CD14-positive monocyte (primary cell): ENCODE data around the gene CEP131. TPM values are rescaled to one million over a fixed set of nuclear protein-coding genes. Genes with fewer than 3 reads are reported as not detected.

Experiments
- DNase-seq, 3 donors: peaks; one replicate each; pipeline ENCODE4 v3.0.0-alpha.2; 2011 to 2022
- H2AFZ ChIP-seq: 2 replicates; pipeline ENCODE4 v1.6.0; 2012; ENCODE audit warnings: mild to moderate bottlenecking, low read depth, low read length, inconsistent platforms; ENCODE audit not compliant: insufficient read depth, poor library complexity, severe bottlenecking
- H3K27ac ChIP-seq, 2 donors: 1 replicate in 1 of 2; 2 replicates in 1 of 2; pipeline ENCODE4 v1.5.1; 2012 to 2013; ENCODE audit warnings: low read length in 2 of 2, control low read depth in 1 of 2, inconsistent platforms in 1 of 2, low read depth in 1 of 2, mild to moderate bottlenecking in 1 of 2
- H3K27me3 ChIP-seq, 2 donors: one replicate each; pipeline versions ENCODE4 v1.6.0 to v1.6.1; 2011 to 2013; ENCODE audit warnings: low read length in 2 of 2; ENCODE audit not compliant: control insufficient read depth in 2 of 2, insufficient read depth in 2 of 2
- H3K36me3 ChIP-seq, 2 donors: replicated peaks in 1 of 2; 1 replicate in 1 of 2; 2 replicates in 1 of 2; pipeline versions ENCODE4 v1.5.1 to v1.6.1; 2012 to 2013; ENCODE audit warnings: low read length in 2 of 2, control low read depth in 1 of 2, inconsistent platforms in 1 of 2, mild to moderate bottlenecking in 1 of 2; ENCODE audit not compliant: insufficient read depth in 2 of 2, control insufficient read depth in 1 of 2
- H3K4me1 ChIP-seq, 2 donors: 1 replicate in 1 of 2; 2 replicates in 1 of 2; pipeline versions ENCODE4 v1.5.1 to v1.6.1; 2012 to 2013; ENCODE audit warnings: low read length in 2 of 2, control low read depth in 1 of 2, inconsistent platforms in 1 of 2, mild to moderate bottlenecking in 1 of 2, moderate library complexity in 1 of 2; ENCODE audit not compliant: insufficient read depth in 2 of 2, control insufficient read depth in 1 of 2
- H3K4me2 ChIP-seq: replicated peaks from 2 replicates; pipeline ENCODE3; 2012; ENCODE audit warnings: low read length, moderate library complexity, mild to moderate bottlenecking; ENCODE audit not compliant: poor library complexity, severe bottlenecking; ENCODE audit errors: extremely low read depth
- H3K4me3 ChIP-seq, 3 experiments: fragments of 200-600 bp in 1 of 3; sonication (generic) in 1 of 3; replicated peaks in 1 of 3; 1 replicate in 2 of 3; 2 replicates in 1 of 3; pipeline ENCODE4 v1.5.1; 2011 to 2013; ENCODE audit warnings: low read length in 3 of 3, mild to moderate bottlenecking in 3 of 3, control low read depth in 2 of 3, low read depth in 2 of 3, inconsistent platforms in 1 of 3, moderate library complexity in 1 of 3
- H3K79me2 ChIP-seq: 2 replicates; pipeline ENCODE4 v1.6.0; 2012; ENCODE audit warnings: mild to moderate bottlenecking, control low read depth, inconsistent platforms, low read length, moderate library complexity; ENCODE audit not compliant: insufficient read depth
- H3K9ac ChIP-seq: 2 replicates; pipeline ENCODE4 v1.6.0; 2017; ENCODE audit warnings: low read length, mild to moderate bottlenecking; ENCODE audit not compliant: insufficient read depth, poor library complexity, severe bottlenecking
- H3K9me3 ChIP-seq, 2 donors: replicated peaks in 1 of 2; 1 replicate in 1 of 2; 2 replicates in 1 of 2; pipeline versions ENCODE4 v1.5.1 to v1.6.1; 2012 to 2013; ENCODE audit warnings: low read length in 2 of 2, control low read depth in 1 of 2; ENCODE audit not compliant: control insufficient read depth in 1 of 2, insufficient read depth in 1 of 2
- H4K20me1 ChIP-seq: 2 replicates; pipeline ENCODE4 v1.6.0; 2012; ENCODE audit warnings: mild to moderate bottlenecking, low read length, control low read depth, moderate library complexity; ENCODE audit not compliant: insufficient read depth
- H3K27ac Mint-ChIP-seq, 7 donors: one replicate each; pipeline ENCODE4 v1.8.0; 2020; ENCODE audit warnings: mild to moderate bottlenecking in 7 of 7, mixed read lengths in 7 of 7, moderate library complexity in 6 of 7, inconsistent platforms in 2 of 7
- H3K27me3 Mint-ChIP-seq, 3 donors: one replicate each; pipeline ENCODE4 v1.8.0; 2021 to 2022; ENCODE audit warnings: low read depth in 3 of 3, mild to moderate bottlenecking in 3 of 3, mixed read lengths in 3 of 3, moderate library complexity in 3 of 3, inconsistent platforms in 1 of 3
- H3K36me3 Mint-ChIP-seq, 2 donors: one replicate each; pipeline ENCODE4 v1.8.0; 2020; ENCODE audit warnings: mixed read lengths in 2 of 2, inconsistent platforms in 1 of 2, mild to moderate bottlenecking in 1 of 2
- H3K4me1 Mint-ChIP-seq: one replicate; pipeline ENCODE4 v1.8.0; 2020; ENCODE audit warnings: mild to moderate bottlenecking, mixed read lengths
- H3K4me3 Mint-ChIP-seq, 2 donors: one replicate each; pipeline ENCODE4 v1.8.0; 2020; ENCODE audit warnings: mild to moderate bottlenecking in 2 of 2, mixed read lengths in 2 of 2, moderate library complexity in 1 of 2
- H3K9me3 Mint-ChIP-seq, 7 donors: one replicate each; pipeline ENCODE4 v1.8.0; 2020 to 2022; ENCODE audit warnings: mixed read lengths in 7 of 7, mild to moderate bottlenecking in 6 of 7, moderate library complexity in 6 of 7, inconsistent platforms in 2 of 7
- CTCF ChIP-seq: fragments of 200-600 bp; IDR thresholded peaks from one replicate; pipeline ENCODE4 v1.8.0; 2022; ENCODE audit warnings: antibody characterized with exemption, mild to moderate bottlenecking
- WGBS: methylation state at CpG from one replicate; pipeline ENCODE4 v1.1.5; 2013; ENCODE audit warnings: missing lambda C conversion rate; ENCODE audit not compliant: insufficient coverage; 5-methylcytosine and 5-hydroxymethylcytosine counted together
- intact Hi-C, 2 donors: fragments of 100-400 bp; cut with micrococcal nuclease; formaldehyde crosslinking; loops; one replicate each; pipeline versions ENCODE4 v1.15.0 to v1.15.1; 2023
- polyA plus RNA-seq, 3 donors: library from polyadenylated mRNA; depleted of rRNA in 1 of 3; unstranded in 2 of 3; stranded (reverse) in 1 of 3; fragments of 300-500 nt in 2 of 3; fragments of >200 nt in 1 of 3; fragmentation: Illumina TruSeq in 2 of 3; gene quantifications; 1 replicate in 2 of 3; 2 replicates in 1 of 3; pipeline ENCODE4 v1.2.3, GENCODE V29; 2012 to 2021

CEP131 gene
- polyA plus RNA-seq, 3 donors: 0.69 to 9.7 (median 1.0) TPM

GRCh38 chr17:81173762-81174155, 49.0 kb downstream of the CEP131 start:
- H3K27ac Mint-ChIP-seq: no peak overlapping the region
- H3K79me2 ChIP-seq: no peaks in the 10 kb centered on the region
- H3K27me3 Mint-ChIP-seq: peaks cover 2 to 8% (median 6%) of the 10 kb centered on the region in 3 donors
- H3K4me3 ChIP-seq: no peak overlapping the region
- H3K9me3 ChIP-seq: peaks cover 0 to 6% of the 10 kb centered on the region in 2 donors
- H3K36me3 Mint-ChIP-seq: peaks cover 0 to 3% of the 10 kb centered on the region in 2 donors
- WGBS: 100% methylated on average over 1 of the region's 1 CpG
- TF ChIP-seq CTCF: no peak
- DNase-seq: no peak
- H3K4me1 ChIP-seq: no peaks in the 10 kb centered on the region
- H3K4me1 Mint-ChIP-seq: no peaks in the 10 kb centered on the region
- intact Hi-C loops: no loop called here
- H3K27ac ChIP-seq: no peak overlapping the region
- H3K9ac ChIP-seq: no peak overlapping the region
- no peak overlapping the region for H2AFZ ChIP-seq
- H3K27me3 ChIP-seq: no peaks in the 10 kb centered on the region
- H3K4me3 Mint-ChIP-seq: no peak overlapping the region
- peaks cover 3 to 10% (median 7%) of the 10 kb centered on the region in 7 donors for H3K9me3 Mint-ChIP-seq
- H4K20me1 ChIP-seq: no peaks in the 10 kb centered on the region
- H3K36me3 ChIP-seq: no peaks in the 10 kb centered on the region
- H3K4me2 ChIP-seq: no peak overlapping the region

- no peak for DNase-seq
- Histone ChIP-seq H3K4me1 (no peaks in the 10 kb centered on the region), H3K9me3 (peaks cover 0 to 6% of the 10 kb centered on the region in 2 donors), H3K36me3 (no peaks in the 10 kb centered on the region), H2AFZ (no peak overlapping the region), H3K27ac (no peak overlapping the region), H3K27me3 (no peaks in the 10 kb centered on the region), H4K20me1 (no peaks in the 10 kb centered on the region), H3K4me3 (no peak overlapping the region), H3K4me2 (no peak overlapping the region), H3K9ac (no peak overlapping the region), H3K79me2 (no peaks in the 10 kb centered on the region)
- H3K4me1 Mint-ChIP-seq: no peaks in the 10 kb centered on the region
- WGBS: 97% methylated on average over 6 of the region's 11 CpGs
- intact Hi-C loops: no loop called here
- peaks cover 2 to 8% (median 6%) of the 10 kb centered on the region in 3 donors for H3K27me3 Mint-ChIP-seq
- no peak for TF ChIP-seq CTCF
- no peak overlapping the region for H3K27ac Mint-ChIP-seq
- H3K9me3 Mint-ChIP-seq: peaks cover 3 to 10% (median 7%) of the 10 kb centered on the region in 7 donors
- H3K4me3 Mint-ChIP-seq: no peak overlapping the region
- H3K36me3 Mint-ChIP-seq: peaks cover 0 to 3% of the 10 kb centered on the region in 2 donors
These were observed 49.6 kb downstream of the CEP131 start for GRCh38 chr17:81173052-81173761.
